NCI-H82 treated with DMSO at 0.1 percent for 48 hours (cell line): Measurements from ENCODE around the gene WDR70.
"Not testable (repeated sequence)": the region's sequence is repeated elsewhere in the genome, so short reads cannot be mapped to it uniquely, and the experiment has no call there.

ENCODE experiments used
- DNase-seq: peaks from one replicate; lab custom pipeline; 2025; ENCODE audit not compliant: unreplicated experiment; lab: John Stamatoyannopoulos, UW

WDR70 gene

DNA sequence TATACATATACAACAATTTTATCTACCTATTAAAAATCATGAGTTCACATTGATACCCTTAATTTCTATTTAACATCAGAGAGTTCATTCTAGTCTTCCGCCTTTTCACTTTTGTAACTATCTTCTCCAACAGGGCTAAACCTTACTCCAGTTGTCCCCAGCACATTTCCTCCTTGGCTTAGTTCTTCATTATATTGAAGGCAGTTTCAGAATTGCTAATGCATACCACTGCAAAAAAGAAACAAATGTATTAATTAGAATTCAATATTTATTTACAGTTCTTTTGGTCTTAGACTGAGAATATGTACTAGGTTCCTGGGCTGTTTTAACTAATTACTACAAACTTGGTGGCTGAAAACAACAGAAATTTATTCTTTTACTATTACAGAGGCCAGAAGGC lies 132.5 kb downstream of the WDR70 start:
- DNase-seq = no peak

DNA sequence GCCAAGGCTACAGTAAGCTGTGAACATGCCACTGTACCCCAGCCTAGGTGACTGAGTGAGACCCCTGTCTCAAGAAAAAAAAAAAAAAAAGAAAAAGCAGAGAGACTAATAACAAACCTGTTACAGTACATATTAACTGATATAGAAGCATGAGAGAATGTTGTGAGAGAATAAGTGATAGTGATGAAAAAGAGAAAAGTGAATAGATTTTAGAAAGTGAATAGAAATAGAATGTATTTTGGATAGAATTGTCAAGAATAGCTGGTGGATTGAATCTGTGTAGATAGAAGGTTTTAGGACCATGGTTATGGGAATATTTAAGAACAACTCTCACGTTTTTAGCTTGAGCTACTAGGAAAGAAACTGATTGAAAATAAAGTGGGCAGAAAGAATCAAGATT lies 135.8 kb downstream of the WDR70 start:
- DNase-seq = no peak

DNA sequence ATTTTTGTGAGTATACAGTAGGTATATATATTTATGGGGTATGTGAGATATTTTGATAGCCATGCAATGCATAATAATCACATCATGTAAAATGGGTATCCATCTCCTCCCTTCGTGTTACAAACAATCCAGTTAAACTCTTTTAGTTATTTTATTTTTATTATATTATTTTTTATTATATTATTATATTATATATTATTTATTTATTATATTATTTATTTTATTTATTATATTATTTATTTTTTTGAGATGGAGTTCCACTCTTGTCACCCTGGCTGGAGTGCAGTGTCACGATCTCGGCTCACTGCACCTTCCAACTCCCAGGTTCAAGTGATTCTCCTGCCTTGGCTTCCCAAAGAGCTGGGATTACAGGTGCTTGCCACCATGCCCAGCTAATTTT lies 138.6 kb downstream of the WDR70 start:
- DNase-seq = no peak

DNA sequence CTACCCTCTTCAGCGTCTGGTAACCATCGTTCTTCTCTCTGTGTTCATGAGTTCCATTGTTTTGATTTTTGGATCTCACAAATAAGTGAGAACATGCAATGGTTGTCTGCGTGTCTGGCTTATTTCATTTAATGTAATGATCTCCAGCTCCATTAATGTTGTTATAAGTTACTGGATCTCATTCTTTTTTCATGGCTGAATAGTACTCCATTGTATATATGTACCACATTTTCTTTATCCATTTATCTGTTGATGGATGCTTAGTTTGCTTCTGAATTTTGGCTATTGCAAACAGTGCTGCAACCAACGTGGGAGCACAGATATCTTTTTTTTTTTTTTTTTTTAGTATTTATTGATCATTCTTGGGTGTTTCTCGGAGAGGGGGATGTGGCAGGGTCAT lies 139.2 kb downstream of the WDR70 start:
- DNase-seq = not testable (repeated sequence)

DNA sequence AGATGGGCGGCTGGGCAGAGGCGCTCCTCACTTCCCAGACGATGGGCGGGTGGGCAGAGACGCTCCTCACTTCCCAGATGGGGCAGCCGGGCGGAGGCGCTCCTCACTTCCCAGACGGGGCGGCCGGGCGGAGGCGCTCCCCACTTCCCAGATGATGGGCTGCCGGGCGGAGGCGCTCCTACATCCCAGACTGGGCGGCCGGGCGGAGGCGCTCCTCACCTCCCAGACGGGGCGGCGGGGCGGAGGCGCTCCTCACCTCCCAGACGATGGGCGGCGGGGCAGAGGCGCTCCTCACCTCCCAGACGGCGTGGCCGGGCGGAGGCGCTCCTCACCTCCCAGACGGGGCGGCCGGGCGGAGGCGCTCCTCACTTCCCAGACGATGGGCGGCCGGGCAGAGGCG lies 140.2 kb downstream of the WDR70 start:
- DNase-seq = no peak

DNA sequence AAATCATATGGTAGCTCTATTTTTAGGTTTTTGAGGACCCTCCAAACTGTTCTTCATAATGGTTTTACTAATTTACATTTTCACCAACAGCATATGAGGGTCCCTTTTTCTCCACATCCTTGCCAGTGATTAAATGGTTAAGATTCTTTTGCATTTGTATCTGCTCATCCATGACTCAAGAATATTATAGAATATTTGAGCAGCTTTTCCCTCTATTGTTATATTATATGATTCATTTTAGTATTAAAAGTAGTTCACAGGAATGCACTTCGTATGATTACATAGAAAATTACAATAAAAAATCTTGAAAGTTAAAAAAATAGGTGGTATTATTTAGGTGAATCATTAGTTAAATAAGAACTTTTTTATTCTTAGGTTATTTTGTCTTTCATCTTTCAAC lies 140.7 kb downstream of the WDR70 start:
- no peak for DNase-seq

DNA sequence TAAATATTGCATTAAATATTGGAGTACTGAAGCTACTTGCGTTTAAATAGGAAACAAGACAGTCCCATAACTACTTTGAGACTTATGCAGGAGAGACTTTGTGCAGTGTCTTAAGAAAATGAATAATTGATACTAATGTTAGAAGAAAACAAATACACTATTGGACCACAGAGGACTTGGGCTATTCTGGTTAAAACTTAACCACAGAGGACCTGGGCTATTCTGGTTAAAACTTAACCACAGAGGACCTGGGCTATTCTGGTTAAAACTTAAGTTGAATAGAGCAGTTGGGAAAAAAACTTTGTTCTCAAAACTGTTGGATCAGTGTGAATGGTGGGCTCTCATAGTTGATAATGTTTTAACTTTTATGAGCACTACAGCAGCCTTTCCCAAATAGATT lies 141.7 kb downstream of the WDR70 start:
- DNase-seq = no peak

DNA sequence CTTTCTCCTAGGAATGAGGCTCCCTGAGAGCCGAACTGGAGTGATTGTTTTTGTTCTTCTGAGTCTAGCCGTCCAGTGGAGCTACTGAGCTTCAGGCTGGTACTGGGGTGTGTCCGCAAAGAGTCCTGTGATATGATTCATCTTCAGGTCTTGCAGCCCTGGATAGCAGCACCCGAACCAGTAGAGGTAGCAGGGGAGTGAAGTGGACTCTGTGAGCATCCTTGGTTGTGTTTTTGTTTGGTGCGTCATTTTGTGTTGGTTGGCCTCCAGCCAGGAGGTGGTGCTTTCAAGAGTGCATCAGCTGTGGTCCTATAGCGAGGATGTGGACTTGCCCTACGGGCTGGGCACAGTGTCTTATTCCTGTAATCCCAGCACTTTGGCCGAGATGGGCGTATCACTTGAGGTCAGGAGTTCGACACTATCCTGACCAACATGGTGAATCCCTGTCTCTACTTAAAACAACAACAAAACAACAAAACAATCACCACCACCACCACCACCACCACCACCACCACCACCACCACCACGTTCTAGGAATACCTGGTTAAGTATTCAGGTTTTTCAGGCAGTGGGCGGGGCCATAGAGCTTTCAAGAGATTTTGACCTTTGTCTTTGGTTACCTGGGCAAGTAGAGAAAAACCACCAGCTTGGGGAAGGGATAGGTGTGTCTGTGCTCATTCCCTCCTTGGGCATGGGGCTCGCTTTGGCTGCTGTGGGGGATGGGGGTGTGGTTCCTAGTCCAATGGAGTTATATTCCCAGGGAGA lies 154.0 kb downstream of the WDR70 start:
- no peak for DNase-seq

DNA sequence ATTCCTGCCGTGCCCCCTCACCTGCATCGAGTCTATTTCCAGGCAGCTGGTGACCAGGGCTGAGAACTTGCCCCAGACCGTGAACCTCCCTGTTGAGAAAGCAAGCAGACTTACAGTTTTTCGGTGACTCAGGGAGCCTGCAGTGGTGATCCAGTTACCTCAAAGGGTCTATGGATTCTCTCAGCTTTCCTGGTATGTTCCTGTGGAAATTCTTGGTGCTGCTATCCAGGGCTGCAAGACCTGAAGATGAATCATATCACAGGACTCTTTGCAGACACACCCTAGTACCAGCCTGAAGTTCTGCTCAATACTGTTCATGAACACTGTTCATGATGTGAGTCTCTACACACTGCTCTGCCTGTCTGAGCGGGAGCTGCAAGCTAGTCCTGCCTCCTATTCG lies 154.7 kb downstream of the WDR70 start:
- no peak for DNase-seq

DNA sequence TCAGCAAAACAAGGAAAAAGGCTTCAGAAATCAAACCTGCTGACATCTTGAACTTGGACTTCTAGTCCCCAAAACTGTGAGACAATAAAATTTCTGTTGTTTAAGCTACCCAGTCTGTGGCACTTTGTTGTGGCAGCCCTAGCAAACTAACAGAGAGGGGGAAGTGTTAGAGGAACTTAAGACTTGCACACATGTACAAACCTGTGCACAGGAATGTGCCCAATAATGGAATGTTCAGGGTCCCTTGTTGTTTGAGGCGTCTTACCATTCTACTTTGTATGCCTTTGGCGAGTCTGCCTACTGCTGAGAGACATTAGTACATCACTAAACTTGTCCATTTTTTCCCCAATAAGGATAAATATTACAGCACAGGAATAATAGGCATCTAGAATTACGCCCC lies 160.3 kb downstream of the WDR70 start:
- no peak for DNase-seq

DNA sequence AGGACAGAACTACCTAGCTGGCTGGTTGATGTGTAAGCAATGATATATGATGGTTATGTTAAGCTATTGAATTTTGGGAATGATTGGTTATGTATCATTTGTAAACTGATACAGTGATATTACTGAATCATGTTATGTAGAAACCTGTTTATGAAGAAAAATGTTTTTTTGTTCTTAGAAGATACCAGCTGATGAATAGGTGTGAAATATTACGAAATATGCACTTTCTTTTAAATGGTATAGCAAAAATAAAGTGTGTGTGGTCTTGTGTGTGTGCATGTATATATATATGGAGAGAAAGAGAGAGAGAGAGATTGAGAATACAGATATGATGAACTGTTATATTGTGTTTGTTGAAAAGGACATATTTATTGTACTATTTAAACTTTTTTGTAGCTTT lies 164.1 kb downstream of the WDR70 start:
- no peak for DNase-seq

DNA sequence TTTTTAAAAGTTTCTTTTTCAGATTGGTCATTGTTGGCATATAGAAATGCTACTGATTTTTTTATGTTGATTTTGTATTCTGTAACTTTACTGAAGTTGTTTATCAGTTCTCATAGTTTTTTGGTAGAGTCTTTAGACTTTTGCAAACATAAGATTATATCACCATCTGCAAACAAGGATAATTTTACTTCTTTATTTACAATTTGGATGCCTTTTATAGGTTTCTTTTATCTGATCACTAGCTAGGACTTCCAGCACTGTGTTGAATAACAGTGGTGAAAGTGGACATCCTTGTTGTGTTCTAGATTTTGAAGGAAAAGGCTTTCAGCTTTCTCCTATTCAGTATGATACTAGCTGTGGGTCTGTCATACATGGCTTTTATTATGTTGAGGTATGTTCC lies 170.3 kb downstream of the WDR70 start:
- no peak for DNase-seq

DNA sequence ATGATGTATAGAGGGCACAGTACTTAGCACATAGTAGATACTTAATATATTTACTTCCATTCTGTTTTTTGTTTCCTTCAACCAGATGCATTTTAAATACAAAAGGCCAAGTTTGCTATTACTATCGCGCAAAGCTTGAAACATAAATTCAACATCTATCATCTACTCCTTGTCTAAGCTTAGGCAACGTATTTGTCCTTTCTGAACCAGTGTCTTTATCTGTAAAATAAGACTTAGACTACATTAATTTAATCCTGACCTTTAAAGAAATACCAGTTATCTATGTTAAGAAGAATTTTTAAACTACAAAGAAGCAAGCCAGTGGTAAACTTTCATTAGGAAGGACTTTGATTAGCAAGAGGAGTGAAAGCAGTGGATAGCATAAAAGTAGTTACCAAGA lies 173.0 kb downstream of the WDR70 start:
- no peak for DNase-seq

DNA sequence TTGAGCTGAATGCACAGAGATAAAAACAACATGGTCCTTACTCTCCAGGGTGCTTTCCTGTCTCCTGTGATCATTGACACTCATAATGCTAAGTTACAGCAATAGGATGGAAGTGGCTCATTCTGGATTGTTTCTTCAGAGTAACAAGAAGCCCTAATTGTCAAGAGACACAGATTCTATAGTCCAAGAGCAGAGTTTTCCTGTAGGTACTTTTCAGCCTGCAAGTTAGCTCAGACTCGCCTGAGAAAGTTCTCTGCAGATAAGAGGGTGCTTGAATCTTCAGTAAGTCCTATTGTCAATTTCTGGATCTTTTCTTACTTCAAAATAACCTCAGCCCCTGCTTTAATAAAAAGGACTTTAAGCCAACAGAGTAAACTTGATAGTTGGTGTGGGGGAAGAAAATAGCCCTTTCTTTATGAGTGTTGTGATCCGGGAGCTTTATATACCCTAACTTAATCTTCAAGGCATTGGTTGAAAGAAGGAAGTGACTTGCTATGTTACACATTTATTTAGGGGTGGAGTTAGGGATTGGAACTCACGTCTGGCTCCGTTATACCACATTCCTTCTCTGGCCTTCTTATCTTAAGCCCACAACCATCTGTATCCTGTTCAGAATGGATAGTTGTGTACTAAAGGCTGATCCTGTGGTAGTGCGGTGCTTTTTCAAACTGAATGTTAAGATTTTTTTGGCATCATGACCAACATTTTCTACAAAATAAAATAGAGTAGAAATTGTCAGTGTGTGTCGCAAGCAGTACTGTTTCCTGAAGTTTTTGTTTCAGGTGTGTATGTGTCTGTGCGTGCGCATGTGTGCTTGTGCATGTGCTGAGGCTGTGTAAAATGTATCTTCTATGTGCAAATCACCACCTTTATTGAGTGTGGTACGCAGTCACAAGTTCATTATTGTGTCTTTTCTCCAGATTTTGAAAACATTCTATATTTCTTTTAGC lies 173.9 kb downstream of the WDR70 start:
- peak; percentile 15 for DNase-seq

DNA sequence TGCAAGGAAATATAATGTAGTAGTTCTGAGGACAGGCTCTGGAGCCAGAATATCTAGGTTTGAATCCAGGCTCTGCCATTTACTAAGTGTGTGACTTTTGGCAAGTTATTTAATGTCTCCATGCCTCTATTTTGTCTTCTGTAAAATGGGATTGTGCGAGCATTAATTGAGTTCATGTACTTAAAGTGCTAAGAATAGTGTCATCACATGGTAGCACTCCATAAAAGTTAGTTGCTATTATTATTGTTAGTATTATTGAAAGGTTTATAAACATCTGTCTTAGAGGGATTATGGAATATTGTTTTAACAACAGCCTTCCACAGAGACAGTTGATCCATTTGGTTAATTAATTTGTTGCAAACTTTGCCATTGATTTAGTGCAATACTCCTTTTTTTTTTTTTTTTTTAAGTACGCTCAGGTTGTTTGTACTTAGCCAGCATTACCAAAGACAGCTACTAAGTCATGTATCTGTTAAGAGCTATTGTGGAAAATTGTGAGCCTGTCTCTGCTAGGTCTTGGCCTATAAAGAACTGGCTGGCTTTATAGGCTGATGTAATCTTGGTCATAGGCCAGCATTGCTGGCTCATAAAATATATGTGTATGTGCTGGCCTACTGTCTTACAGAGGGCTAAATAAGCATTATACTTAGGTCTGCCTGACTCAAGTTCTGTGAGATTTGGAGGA lies 174.7 kb downstream of the WDR70 start:
- DNase-seq = no peak

DNA sequence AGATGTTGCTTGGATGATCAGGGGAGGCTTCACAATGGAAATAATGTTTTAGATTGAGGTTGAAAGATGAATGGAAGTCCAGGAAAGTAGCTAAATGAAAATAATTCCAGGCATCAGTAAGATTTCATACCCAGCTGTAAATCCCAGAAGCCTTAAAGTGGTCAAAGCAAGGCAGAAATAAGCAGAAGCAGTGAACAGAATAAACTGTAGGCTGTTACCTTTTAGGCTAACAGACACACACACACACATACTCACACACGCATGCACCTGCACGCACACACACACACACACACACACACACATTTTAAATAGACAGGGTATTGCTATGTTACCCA lies 175.3 kb downstream of the WDR70 start:
- DNase-seq = no peak

DNA sequence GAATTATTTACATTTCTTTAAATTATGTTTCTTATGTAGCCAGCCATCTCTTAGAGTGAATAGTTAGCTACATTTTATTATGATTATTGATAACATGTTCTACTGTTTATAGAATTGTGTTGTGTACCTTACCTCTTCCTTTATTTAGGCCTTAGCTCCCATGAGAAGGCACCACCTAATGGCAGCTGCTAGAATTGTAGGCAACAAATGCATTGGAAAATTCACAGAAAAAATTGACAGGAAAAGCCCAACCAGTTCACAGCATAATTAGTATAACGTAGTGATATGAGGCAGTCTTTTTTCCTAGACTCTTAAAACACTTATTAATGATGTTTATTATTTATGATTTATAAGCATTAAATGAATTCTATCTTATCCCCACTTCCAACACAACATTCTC lies 175.8 kb downstream of the WDR70 start:
- DNase-seq = no peak

DNA sequence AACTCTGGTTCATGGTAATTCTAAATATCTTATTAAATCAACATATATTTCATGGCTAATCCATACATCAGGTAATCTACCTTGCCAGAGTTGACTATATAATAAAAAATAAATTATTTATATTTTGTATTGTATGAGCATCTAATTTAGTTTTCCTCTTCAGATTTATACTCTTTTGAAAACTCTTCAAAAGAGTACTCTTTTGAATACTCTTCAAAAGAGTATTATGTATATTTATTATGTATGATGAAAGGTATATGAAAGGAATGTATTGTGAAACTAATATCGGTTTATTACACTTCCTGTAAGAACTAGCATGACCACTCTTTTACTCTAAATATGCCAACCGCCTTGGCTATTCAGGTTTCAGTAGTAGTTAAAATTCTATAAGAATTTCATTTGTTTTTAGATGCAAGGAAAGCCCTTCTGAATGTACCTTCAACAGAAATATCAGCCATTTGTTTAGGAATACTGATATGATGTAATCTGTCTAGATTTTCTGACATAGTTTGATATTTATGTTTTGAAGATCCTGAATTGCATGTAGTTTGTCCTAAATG lies 178.7 kb downstream of the WDR70 start:
- no peak for DNase-seq

DNA sequence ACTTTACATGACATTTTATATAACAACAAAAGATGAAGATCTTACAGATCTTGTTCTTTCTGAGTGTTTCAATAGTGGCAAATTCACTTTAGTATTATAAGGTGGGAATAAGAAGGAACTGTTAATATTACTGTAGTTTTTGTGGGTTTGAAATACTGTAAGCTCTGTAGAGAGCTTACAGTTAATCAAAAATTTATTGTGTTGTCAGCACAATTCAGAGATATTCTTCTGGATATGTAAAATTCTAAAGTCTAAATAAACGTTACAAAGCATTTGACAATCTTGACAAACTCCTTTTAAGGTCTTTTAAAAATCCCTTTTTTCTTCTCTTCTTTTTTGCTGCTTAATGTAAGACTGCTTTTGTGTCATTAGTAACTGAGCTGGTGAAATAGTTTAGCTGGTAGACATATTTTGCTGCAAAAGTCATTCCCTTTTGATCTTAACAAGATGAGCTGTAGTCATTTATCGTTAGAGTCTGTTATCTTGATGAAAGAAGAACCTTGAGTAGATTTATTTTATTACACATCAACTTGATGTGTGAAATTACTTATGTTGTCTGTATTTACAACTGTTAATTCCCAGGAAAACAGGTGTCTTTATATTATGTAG lies 186.0 kb downstream of the WDR70 start:
- DNase-seq = no peak

DNA sequence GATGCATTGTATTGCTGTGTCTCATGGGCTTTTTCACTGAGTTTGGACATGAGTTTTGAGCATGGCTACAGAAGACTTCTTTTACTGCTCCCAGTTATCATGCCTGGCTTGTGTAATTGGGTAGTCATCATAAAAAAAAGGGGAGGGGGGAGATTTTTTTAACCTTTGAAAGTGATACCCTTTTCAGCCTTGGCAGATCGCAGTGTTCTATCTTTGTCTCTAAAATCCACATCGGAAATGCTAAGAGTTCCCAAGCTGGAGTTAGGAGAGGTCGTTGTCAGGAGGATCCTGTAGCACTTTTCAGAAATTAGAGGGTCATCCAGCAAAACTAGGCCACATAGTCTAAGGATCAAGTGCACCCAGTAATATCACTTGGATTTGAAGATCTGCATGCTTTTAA lies 188.4 kb downstream of the WDR70 start:
- DNase-seq = no peak
